ENCODE data around the gene PSTPIP1.
"Not testable (repeated sequence)": the region's sequence is repeated elsewhere in the genome, so short reads cannot be mapped to it uniquely, and the experiment has no call there.

PSTPIP1 gene

DNA sequence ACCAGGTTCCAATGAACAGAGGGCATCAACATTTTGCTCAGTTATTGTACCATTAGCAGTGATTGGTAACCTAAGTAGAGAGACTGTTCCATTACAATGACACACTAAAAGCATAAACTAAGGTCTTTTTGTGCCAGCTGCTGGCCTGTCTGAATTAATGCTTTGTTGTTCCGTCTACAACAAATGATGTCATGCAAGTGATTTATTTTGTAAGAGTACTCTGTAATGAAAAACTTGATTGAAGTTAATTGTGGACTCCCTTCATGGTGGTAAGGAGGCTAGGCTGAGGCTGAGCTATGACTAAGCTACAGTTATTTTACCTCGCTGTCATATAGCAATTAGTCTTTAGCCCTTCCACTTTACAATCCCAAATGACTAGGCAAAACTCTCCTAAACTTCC, 40.2 kb upstream of the PSTPIP1 start:
- ChIA-PET POLR2A (interaction anchor here (1.6 kb wide), 1 partner anchor 24 kb away, joined by 4 read pairs; the partner anchor contains the start of gene RCN2), CTCF (interaction anchor here (1.4 to 1.5 kb wide), 3 partner anchors 14 to 678 kb away, joined by 3 to 6 read pairs (median 4); no protein-coding TSS in a partner anchor)
- no peak overlapping the region for H3K4me3 ChIP-seq (ENCODE audit: low read depth, low read length)
- no peak for DNase-seq (ENCODE audit: low read depth, low spot score)
- TF ChIP-seq, protein P1, sequence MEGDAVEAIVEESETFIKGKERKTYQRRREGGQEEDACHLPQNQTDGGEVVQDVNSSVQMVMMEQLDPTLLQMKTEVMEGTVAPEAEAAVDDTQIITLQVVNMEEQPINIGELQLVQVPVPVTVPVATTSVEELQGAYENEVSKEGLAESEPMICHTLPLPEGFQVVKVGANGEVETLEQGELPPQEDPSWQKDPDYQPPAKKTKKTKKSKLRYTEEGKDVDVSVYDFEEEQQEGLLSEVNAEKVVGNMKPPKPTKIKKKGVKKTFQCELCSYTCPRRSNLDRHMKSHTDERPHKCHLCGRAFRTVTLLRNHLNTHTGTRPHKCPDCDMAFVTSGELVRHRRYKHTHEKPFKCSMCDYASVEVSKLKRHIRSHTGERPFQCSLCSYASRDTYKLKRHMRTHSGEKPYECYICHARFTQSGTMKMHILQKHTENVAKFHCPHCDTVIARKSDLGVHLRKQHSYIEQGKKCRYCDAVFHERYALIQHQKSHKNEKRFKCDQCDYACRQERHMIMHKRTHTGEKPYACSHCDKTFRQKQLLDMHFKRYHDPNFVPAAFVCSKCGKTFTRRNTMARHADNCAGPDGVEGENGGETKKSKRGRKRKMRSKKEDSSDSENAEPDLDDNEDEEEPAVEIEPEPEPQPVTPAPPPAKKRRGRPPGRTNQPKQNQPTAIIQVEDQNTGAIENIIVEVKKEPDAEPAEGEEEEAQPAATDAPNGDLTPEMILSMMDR (IDR thresholded peaks at IDR 0.05; ENCODE audit: insufficient read depth, low read length, missing control alignments): no peak

DNA sequence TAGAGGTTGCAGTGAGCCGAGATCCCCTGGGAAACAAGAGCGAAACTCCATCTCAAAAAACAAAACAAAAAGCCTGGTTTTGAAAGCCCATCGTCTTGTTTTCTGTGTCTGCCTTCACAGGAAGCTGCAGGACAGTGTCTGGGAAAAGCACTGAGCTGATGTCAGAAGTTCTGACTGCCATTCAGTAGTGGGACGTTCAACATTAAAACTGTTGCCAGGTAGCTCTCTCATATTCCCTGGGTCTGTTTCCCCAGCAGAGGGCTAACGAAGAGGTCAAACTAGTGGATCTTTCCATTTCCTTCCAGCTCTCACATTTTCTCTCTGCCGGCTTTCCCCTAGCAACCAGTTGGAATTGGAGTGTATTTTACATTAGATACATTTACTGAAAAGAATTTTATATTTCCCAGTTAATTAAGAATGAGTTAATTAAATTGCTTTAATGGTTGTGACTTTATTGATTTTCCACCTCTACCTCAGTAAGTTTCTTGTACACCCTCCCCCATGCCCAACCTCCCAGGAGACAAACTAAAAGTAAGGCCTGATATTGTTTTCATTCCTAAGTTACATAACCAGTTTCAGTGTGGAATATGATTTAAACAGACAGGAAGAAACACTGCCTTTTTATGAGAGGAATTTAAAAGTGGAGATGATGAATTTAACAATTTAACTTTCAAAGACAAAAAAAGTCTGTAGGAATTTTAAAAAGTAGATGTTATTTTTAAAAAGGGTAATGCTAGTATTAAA, 33.5 kb upstream of the PSTPIP1 start:
- no peak for DNase-seq (ENCODE audit: low read depth, low spot score)
- TF ChIP-seq, protein P1 (IDR thresholded peaks at IDR 0.05; ENCODE audit: insufficient read depth, low read length, missing control alignments): no peak
- POLR2A ChIA-PET: no interaction called here
- no peak overlapping the region for H3K4me3 ChIP-seq (ENCODE audit: low read depth, low read length)
- CTCF ChIA-PET: interaction anchor here (0.9 kb wide), 1 partner anchor 12 kb away, joined by 3 read pairs; no protein-coding TSS in a partner anchor

DNA sequence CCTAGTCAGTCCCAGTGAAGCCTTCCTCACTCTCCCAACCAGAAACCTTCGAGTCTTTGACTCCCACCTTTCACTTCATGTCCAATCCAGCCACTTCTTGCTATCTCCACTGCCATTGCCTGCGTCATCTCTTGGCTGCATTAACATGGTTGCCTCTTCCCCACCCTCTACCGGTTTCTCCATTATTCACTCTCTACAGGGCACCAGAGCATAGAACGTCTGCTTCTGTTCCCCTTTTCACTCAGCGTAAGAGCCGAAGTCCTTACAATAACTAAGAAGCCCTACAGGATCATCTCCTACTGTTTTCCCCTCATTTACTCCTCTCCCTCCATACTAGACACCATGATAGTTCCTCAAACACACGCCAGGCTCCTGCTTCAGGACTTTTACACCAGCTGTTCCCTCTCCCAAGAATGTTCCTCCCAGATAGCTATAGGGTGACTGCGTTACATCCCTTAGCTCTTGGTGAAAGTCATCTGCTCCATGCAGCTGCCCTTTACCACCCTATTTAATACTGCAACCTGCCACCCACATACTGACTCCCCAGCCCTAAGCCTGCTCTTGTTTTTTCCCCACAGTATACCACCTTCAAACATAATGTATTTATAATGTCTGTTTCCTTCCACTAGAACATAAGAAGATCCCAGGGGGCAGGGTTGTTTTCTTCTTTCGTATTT, 32.5 kb upstream of the PSTPIP1 start:
- no peak overlapping the region for H3K4me3 ChIP-seq (ENCODE audit: low read depth, low read length)
- ChIA-PET CTCF (interaction anchor here (3.2 kb wide), 1 partner anchor 11 kb away, joined by 18 read pairs; no protein-coding TSS in a partner anchor), POLR2A (no interaction called here)
- TF ChIP-seq, protein P1 (IDR thresholded peaks at IDR 0.05; ENCODE audit: insufficient read depth, low read length, missing control alignments): no peak
- DNase-seq (ENCODE audit: low read depth, low spot score): no peak

DNA sequence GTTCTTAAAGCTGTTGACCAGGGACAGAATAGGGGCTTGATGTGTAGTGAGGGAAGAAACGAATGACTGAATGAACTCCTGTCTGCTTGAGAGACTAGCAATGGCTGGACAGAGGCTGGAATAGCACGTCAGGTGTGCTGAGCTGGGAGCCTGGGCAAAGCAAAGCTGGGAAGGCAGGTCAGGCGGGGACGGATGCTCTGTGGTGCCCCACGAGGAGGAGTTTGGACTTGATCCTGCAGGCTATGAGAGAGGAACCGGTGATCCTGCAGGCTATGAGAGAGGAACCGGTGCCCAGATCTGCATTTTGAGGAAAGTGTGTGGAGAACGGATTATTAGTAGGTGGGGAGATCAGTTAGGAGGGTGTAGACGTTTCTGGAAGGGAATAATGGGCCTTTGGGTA, 31.3 kb upstream of the PSTPIP1 start:
- ChIA-PET POLR2A (no interaction called here), CTCF (interaction anchor here (3.2 kb wide), 1 partner anchor 10 kb away, joined by 18 read pairs; no protein-coding TSS in a partner anchor)
- DNase-seq (ENCODE audit: low read depth, low spot score): no peak
- TF ChIP-seq, protein P1 (IDR thresholded peaks at IDR 0.05; ENCODE audit: insufficient read depth, low read length, missing control alignments): no peak
- H3K4me3 ChIP-seq (ENCODE audit: low read depth, low read length): no peak overlapping the region

DNA sequence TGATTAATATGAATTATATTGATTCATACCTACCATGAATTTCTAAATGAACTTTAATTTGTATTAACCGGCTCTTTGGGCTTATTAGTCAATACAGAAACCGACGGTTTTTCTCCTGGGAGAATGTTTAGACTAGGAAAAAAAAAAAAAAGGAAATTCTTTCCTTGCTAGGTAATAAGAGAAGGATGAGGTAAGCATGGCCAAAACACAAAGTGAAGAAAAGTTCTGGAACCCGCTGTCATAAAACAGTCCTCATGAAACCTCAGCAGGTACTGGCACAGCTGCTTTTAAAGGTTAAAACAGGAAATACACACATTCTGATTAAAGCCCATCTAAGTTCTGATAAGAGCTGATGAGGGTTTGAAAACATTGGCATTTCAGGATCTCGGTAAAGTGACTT, 30.8 kb upstream of the PSTPIP1 start:
- TF ChIP-seq, protein P1 (IDR thresholded peaks at IDR 0.05; ENCODE audit: insufficient read depth, low read length, missing control alignments): no peak
- POLR2A ChIA-PET: no interaction called here
- H3K4me3 ChIP-seq (ENCODE audit: low read depth, low read length): no peak overlapping the region
- CTCF ChIA-PET: interaction anchor here (3.2 kb wide), 1 partner anchor 10 kb away, joined by 18 read pairs; no protein-coding TSS in a partner anchor
- no peak for DNase-seq (ENCODE audit: low read depth, low spot score)

DNA sequence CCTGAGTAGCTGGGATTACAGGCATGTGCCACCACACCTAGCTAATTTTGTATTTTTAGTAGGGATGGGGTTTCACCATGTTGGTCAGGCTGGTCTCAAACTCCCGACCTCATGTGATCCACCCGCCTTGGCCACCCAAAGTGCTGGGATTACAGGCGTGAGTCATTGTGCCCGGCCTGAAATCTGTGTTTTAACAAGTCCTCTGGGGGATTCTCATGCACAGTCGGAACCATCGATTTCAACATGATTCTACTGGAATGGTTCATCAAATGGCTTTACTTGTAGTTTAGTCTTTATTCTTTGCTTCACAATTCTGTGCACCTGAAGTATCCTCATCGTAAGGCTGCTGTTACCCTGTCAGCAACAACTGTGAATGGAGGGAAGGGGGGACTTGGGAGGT, 28.9 kb upstream of the PSTPIP1 start:
- H3K4me3 ChIP-seq (ENCODE audit: low read depth, low read length); DNase-seq (ENCODE audit: low read depth, low spot score); POLR2A ChIA-PET: not testable (repeated sequence)
- CTCF ChIA-PET: interaction anchor here (1.3 kb wide), 1 partner anchor 10 kb away, joined by 3 read pairs; no protein-coding TSS in a partner anchor

All from AG04449 (cell line).